Mesenteric fat pad (tissue), 1 donor: ENCODE data around the gene ANKRD61. TPM values are rescaled to one million over a fixed set of nuclear protein-coding genes. Genes with fewer than 3 reads are reported as not detected.
"Not testable (repeated sequence)": the region's sequence is repeated elsewhere in the genome, so short reads cannot be mapped to it uniquely, and the experiment has no call there.

ENCODE experiments used
- DNase-seq: peaks from one replicate; pipeline ENCODE4 v3.0.0-alpha.2; 2020; ENCODE audit warnings: low spot score
- long read RNA-seq: library from polyadenylated mRNA; unstranded; transcript quantifications from one replicate; pipeline ENCODE4 v2.0.0, GENCODE V29; 2020
- total RNA-seq: library from RNA; stranded (reverse); fragmentation: NEBNext Ultra II Directional; extraction: Animal tissue kit (Norgen Biotek cat#: 25700); gene quantifications from one replicate; pipeline ENCODE4 v1.2.1, GENCODE V29; 2021
- donor health status: DM: yes; HTN: yes; CAD: no.

ANKRD61 gene
- total RNA-seq: 0.45 TPM
- long read RNA-seq, partial matches to known transcripts: 0 of 1 reads
- long read RNA-seq, other reads (novel, unspliced or antisense): 1 of 1 reads

DNA sequence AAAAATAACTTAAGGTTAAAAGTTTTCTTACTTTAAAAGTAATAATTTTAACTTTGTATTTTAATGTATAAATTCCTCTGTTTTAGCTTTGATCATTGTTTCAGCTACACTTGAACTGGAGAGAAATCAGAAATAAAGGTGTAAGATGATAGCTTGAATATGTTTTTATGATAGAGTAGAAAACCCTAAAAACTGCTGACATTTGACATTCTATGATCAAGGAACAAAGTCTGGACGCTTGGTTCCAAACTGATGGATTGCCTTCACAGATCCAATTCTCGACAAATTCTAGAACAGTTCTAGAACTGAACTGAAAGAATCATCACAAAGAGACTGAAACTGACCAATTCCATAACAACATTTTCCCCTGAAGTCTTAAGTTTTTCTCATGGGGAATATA is at the start of gene ANKRD61:
ANKRD61 (plus strand) TSS at position 389 of the 400 bp plus-strand sequence; CDS start at position 389, 0 bp downstream.
- no peak for DNase-seq

- not testable (repeated sequence) for DNase-seq
Observed at GRCh38 chr7:5987061-5987460, 44.1 kb upstream of the ANKRD61 start.

GRCh38 chr7:5997210-5997808 is 33.9 kb upstream of the ANKRD61 start:
- DNase-seq: no peak

- DNase-seq: no peak
Observed at GRCh38 chr7:6007386-6007785, 23.8 kb upstream of the ANKRD61 start.

DNA sequence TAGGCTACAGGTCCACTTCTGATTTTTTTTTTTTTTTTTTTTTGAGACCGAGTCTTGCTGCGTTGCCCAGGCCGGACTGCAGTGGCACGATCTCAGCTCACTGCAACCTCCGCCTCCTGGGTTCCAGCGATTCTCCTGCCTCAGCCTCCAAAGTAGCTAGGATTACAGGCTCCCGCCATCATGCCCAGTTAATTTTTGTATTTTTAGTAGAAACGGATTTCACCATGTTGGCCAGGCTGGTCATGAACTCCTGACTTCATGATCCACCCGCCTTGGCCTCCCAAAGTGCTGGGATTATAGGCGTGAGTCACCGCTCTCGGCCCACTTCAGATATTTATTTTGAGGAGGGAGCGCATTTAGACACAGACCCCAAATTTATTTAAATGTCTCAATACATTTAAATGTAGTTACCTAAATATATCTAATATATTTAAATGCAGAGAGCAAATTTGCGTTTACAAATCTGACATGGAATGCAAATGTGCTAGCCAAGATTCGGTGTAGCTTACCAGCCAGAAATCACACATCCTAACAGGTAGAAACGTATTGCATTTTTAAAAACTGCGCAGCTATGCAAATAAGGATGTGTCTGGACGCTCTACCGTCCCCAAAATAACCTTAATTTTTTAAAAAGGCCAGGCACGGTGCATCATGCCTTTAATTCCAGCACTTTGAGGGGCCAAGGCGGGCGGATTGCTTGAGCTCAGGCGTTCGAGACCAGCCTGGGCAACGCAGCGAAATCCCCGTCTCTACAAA is 23.2 kb upstream of the ANKRD61 start:
- DNase-seq: not testable (repeated sequence)

- DNase-seq: peak; percentile 99
Observed at GRCh38 chr7:6008668-6009611, 22.2 kb upstream of the ANKRD61 start, which contains the start of the genes AIMP2 and PMS2. TSS of gene AIMP2 (plus strand) at chr7:6009272. CDS start at chr7:6009364, 92 bp downstream. TSS of gene PMS2 (minus strand) at chr7:6009049. CDS start at chr7:6009019, 30 bp downstream.

DNA sequence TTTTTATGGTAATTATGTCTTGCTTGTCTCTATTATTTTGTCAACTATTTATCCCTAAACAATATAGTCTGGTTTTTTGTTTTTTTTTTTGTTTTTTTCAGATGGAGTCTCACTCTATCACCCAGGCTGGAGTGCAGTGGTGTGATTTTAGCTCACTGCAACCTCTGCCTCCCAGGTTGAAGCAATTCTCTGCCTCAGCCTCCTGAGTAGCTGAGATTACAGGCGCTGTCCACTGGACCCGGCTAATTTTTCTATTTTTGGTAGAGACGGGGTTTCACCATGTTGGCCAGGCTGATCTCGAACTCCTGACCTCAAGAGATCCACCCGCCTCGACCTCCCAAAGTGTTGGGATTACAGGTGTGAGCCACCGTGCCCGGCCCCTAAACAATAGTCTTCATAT is 20.8 kb upstream of the ANKRD61 start:
- DNase-seq: not testable (repeated sequence)

DNA sequence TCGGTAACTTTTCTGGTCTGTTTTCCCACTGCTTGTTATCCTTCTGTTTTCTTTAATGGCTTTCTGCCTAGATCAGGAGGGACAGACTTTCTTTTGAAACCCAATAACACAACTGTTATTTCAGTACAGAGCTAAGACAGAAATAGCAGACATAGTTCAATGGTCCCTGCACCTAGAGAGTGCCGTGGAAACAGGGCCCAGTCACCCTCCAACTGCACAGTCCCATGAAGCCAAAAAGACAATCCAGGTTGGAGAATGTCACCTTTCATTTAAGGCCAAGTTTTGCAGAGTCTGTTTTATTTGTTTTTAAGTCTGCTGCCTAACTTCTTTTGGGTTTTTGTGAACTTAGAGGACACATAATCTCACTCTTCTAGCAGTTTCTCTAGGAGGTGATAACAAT is 19.6 kb upstream of the ANKRD61 start:
- DNase-seq: no peak

DNA sequence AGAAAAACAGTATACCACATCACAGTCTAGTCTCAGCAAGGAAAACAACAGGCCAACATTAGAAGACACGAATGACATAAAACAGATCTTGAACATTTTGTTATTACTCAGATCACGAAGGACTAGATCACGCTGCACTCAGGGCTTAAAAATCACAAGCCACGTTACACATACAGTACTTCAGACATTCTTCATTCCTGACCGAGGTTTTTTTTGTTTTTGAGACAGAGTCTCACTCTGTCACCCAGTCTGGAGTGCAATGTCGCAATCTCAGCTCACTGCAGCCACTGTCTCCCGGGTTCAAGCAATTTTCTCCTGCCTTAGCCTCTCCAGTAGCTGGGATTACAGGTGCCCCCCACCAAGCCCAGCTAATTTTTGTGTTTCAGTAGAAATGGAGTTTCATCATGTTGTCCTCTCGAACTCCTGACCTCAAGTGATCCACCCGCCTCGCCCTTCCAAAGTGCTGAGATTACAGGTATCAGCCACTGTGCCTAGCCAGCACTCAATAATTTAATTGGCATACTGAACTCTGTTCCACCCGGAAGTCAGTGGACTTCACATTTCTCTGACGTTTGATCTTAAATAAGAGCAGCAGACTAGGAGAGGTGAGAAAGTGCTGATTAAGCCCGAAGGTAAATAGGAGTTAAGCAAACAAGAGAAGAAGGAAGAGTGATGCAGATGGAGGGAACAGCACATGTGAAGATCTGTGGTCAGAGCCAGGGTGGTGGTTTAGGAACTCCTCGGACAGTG is 18.6 kb upstream of the ANKRD61 start:
- no peak for DNase-seq

- no peak for DNase-seq
Observed at GRCh38 chr7:6015917-6016652, 15.1 kb upstream of the ANKRD61 start.

DNA sequence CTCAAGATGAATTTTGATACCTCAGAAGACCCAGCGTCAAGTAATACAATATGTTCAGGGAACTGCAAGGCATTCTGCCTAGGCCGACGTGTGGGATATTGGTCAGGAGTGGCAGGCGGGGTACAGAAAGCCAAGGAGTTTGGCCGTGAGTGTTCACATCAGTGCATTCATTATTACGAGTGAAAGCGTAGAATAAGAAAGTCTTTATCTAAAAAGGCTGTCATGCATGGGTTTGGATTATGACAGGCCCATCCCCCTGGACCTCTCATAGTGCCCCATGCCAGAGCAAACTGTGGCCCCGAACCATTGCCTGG is 14.6 kb upstream of the ANKRD61 start:
- no peak for DNase-seq

- no peak for DNase-seq
Observed at GRCh38 chr7:6020371-6021286, 10.5 kb upstream of the ANKRD61 start.

- no peak for DNase-seq
Observed at GRCh38 chr7:6022707-6023106, 8.5 kb upstream of the ANKRD61 start.

GRCh38 chr7:6023974-6024435 is 7.2 kb upstream of the ANKRD61 start:
- peak; percentile 45 for DNase-seq

GRCh38 chr7:6026011-6026819 is 5.0 kb upstream of the ANKRD61 start:
- peak; percentile 71 for DNase-seq

DNA sequence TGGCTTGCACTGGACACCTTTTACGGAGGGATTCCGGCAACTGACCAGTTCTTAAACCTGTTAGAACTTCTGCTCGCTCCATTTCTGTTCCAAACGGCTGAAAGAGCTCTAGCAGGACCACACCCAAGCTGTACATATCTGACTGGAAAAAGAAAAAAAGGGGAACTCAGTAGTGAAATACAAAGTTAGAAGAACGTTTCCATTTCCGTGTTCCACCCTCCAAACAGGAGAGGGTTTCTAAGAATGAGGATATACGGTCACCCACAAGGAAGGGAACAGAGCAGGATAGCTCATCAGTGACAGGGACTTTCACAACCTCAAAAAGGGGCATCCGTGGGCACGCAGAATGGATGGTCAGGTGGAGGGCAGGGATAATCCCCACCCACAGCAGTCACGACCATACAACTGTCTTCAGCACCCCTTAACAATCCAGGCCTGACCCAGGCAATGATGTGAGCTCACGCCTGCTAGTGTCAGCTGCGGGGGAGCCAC is 4.3 kb upstream of the ANKRD61 start:
- DNase-seq: no peak

DNA sequence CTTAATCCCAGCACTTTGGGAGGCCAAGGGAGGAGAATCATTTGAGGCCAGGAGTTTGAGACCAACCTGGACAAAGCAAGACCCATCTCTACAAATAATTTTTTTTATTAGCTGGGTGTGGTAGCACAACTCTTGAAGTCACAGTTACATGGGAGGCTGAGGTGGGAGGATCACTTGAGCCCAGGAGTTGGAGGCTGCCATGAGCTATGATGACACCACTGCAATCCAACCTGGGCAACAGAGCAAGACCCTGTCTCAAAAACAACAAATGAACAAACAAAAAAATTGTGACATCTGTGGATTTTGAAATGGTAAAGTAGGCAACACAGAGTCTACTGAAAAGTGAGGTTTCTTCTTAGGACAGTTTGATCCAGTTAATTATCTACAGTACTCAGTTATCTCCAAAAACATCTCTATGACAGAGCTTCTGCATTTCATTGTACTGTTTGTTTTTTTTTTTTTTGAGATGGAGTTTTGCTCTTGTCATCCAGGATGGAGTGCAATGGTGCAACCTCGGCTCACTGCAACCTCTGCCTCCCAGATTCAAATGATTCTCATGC is 3.3 kb upstream of the ANKRD61 start:
- DNase-seq: peak; percentile 16

- DNase-seq: no peak
Observed at GRCh38 chr7:6028563-6028962, 2.6 kb upstream of the ANKRD61 start.
